GM23338 (cell line): ENCODE data around the gene FCHSD2. TPM values are rescaled to one million over a fixed set of nuclear protein-coding genes. Genes with fewer than 3 reads are reported as not detected.

Experiments used
- ATAC-seq: fragments of 200-7000 bp; cut with Tn5 transposase; 3 replicates; pipeline ENCODE4 v1.9.1; 2020
- DNase-seq: peaks from one replicate; pipeline ENCODE4 v3.0.0-alpha.2; 2015; ENCODE audit warnings: low spot score
- H2AFZ ChIP-seq: fragments of 200-600 bp; sonication (generic); 2 replicates; pipeline ENCODE4 v1.8.0; 2016; ENCODE audit warnings: antibody characterized with exemption, mild to moderate bottlenecking, moderate library complexity
- H3F3A ChIP-seq: fragments of 200-600 bp; sonication (generic); replicated peaks from 2 replicates; pipeline ENCODE4 v1.8.0; 2017; ENCODE audit warnings: antibody characterized with exemption, mixed run types, low read depth
- H3K27ac ChIP-seq: fragments of 200-600 bp; sonication (generic); 2 replicates; pipeline ENCODE4 v1.6.1; 2016; ENCODE audit warnings: low read depth
- H3K27me3 ChIP-seq: fragments of 200-600 bp; sonication (generic); 2 replicates; pipeline ENCODE4 v1.8.0; 2016; ENCODE audit warnings: mild to moderate bottlenecking, mixed run types, moderate library complexity; ENCODE audit not compliant: insufficient read depth
- H3K36me3 ChIP-seq: fragments of 200-600 bp; sonication (generic); 2 replicates; pipeline ENCODE4 v1.8.0; 2016; ENCODE audit warnings: mild to moderate bottlenecking; ENCODE audit not compliant: insufficient read depth
- H3K4me1 ChIP-seq: fragments of 200-600 bp; sonication (generic); 2 replicates; pipeline ENCODE4 v1.8.0; 2016; ENCODE audit warnings: mild to moderate bottlenecking, moderate library complexity; ENCODE audit not compliant: insufficient read depth
- H3K4me2 ChIP-seq: fragments of 200-600 bp; sonication (generic); 2 replicates; pipeline ENCODE4 v1.7.1; 2017; ENCODE audit warnings: mixed run types
- H3K4me3 ChIP-seq: fragments of 200-600 bp; sonication (generic); 2 replicates; pipeline ENCODE4 v1.6.1; 2016; ENCODE audit warnings: mixed run types
- H3K79me2 ChIP-seq: fragments of 200-600 bp; sonication (generic); replicated peaks from 2 replicates; pipeline ENCODE4 v1.8.0; 2017; ENCODE audit warnings: mild to moderate bottlenecking; ENCODE audit not compliant: insufficient read depth
- H3K9me2 ChIP-seq: fragments of 200-600 bp; sonication (generic); 2 replicates; pipeline ENCODE4 v1.8.0; 2017; ENCODE audit not compliant: insufficient read depth
- H4K20me1 ChIP-seq: fragments of 200-600 bp; sonication (generic); replicated peaks from 2 replicates; pipeline ENCODE4 v1.8.0; 2017; ENCODE audit warnings: mild to moderate bottlenecking; ENCODE audit not compliant: insufficient read depth
- H3K27ac Mint-ChIP-seq: 2 replicates; pipeline ENCODE4 v1.8.0; 2020; ENCODE audit warnings: inconsistent platforms, mild to moderate bottlenecking, moderate library complexity, mixed read lengths
- H3K27me3 Mint-ChIP-seq: 3 replicates; pipeline ENCODE4 v1.8.0; 2022; ENCODE audit warnings: low read depth, mild to moderate bottlenecking, moderate library complexity, mixed read lengths, inconsistent platforms; ENCODE audit not compliant: insufficient read depth, poor library complexity
- H3K36me3 Mint-ChIP-seq: 3 replicates; pipeline ENCODE4 v1.8.0; 2021; ENCODE audit warnings: low read depth, mild to moderate bottlenecking, inconsistent platforms, moderate library complexity, mixed read lengths
- H3K4me1 Mint-ChIP-seq: 3 replicates; pipeline ENCODE4 v1.8.0; 2020; ENCODE audit warnings: mild to moderate bottlenecking, inconsistent platforms, mixed read lengths
- H3K4me3 Mint-ChIP-seq: 3 replicates; pipeline ENCODE4 v1.8.0; 2021; ENCODE audit warnings: moderate library complexity, mild to moderate bottlenecking, inconsistent platforms, mixed read lengths
- H3K9me3 Mint-ChIP-seq: 3 replicates; pipeline ENCODE4 v1.8.0; 2020; ENCODE audit warnings: moderate library complexity, mild to moderate bottlenecking, inconsistent platforms, mixed read lengths
- CREB1 ChIP-seq: fragments of 250-450 bp; sonication (Bioruptor Pico); IDR thresholded peaks from 2 replicates; pipeline ENCODE4 v1.5.0; 2020; ENCODE audit warnings: low read depth, mild to moderate bottlenecking, moderate library complexity
- EZH2 ChIP-seq: fragments of 200-600 bp; sonication (generic); IDR thresholded peaks from one replicate; pipeline ENCODE4 v1.8.0; 2017; ENCODE audit warnings: antibody characterized with exemption, mild to moderate bottlenecking, low read depth; ENCODE audit not compliant: unreplicated experiment
- JUNB ChIP-seq: IDR thresholded peaks from one replicate; pipeline ENCODE4 v1.6.1; 2016; ENCODE audit warnings: antibody characterized with exemption; ENCODE audit not compliant: unreplicated experiment
- POLR2AphosphoS5 ChIP-seq: IDR thresholded peaks from 2 replicates; pipeline ENCODE4 v1.6.1; 2016; ENCODE audit warnings: antibody characterized with exemption, low read depth
- REST ChIP-seq: IDR thresholded peaks from one replicate; pipeline ENCODE4 v1.6.1; 2018; ENCODE audit warnings: antibody characterized with exemption; ENCODE audit not compliant: unreplicated experiment
- STAT1 ChIP-seq: IDR thresholded peaks from one replicate; pipeline ENCODE4 v1.6.1; 2016; ENCODE audit warnings: antibody characterized with exemption; ENCODE audit not compliant: unreplicated experiment
- ZNF462 ChIP-seq: fragments of 250-450 bp; sonication (Bioruptor Pico); IDR thresholded peaks from 2 replicates; pipeline ENCODE4 v1.5.0; 2020; ENCODE audit warnings: mild to moderate bottlenecking, moderate library complexity
- polyA plus RNA-seq: library from polyadenylated mRNA; unstranded; fragments of >200 nt; fragmentation: Nextera tagmentation; extraction: Ambion mirVana; gene quantifications from 2 replicates; pipeline ENCODE4 v1.2.1, GENCODE V29; 2016
- total RNA-seq: library from RNA; depleted of rRNA; stranded (reverse); fragments of >200 nt; shearing (Covaris generic); gene quantifications from 2 replicates; pipeline ENCODE4 v1.2.3, GENCODE V29; 2014

The FCHSD2 gene
- total and polyA plus RNA-seq, 2 experiments from 2014 or later: 3.6 to 5.2 TPM

GRCh38 chr11:73154178-73154577 is 12.1 kb upstream of the FCHSD2 start (continued):
- TF ChIP-seq ZNF462 (CRISPR knock-in tag): no peak
- TF ChIP-seq CREB1 (CRISPR knock-in tag): no peak

- H3K4me1 Mint-ChIP-seq: peaks cover 15% of the 10 kb centered on the region
- no peak overlapping the region for H3K4me3 Mint-ChIP-seq
- no peak for TF ChIP-seq JUNB
- TF ChIP-seq REST: no peak
- no peak for TF ChIP-seq EZH2
- no peak for TF ChIP-seq POLR2AphosphoS5
- TF ChIP-seq STAT1: no peak
- H3K27ac Mint-ChIP-seq: no peak overlapping the region
- H3K4me3 ChIP-seq: no peak overlapping the region
- peak overlapping the region; percentile 51 for H3K4me2 ChIP-seq
- no peaks in the 10 kb centered on the region for H3K9me3 Mint-ChIP-seq
- H2AFZ ChIP-seq: peak overlapping the region; percentile 79; the same call in 1 of the 2 replicates
- no peaks in the 10 kb centered on the region for H4K20me1 ChIP-seq
- ATAC-seq (peak; percentile 94), DNase-seq (peak; percentile 66)
- H3K27me3 ChIP-seq: no peaks in the 10 kb centered on the region
- H3K27ac ChIP-seq: no peak overlapping the region
- H3K27me3 Mint-ChIP-seq: peaks cover 4% of the 10 kb centered on the region
- no peaks in the 10 kb centered on the region for H3K36me3 Mint-ChIP-seq
- H3K36me3 ChIP-seq: no peaks in the 10 kb centered on the region
- no peaks in the 10 kb centered on the region for H3K9me2 ChIP-seq
- H3K4me1 ChIP-seq: peaks cover 8% of the 10 kb centered on the region
- H3F3A ChIP-seq: no peaks in the 10 kb centered on the region
- H3K79me2 ChIP-seq: no peaks in the 10 kb centered on the region
These were observed 10.9 kb upstream of the FCHSD2 start for GRCh38 chr11:73152861-73153483.
